DOHH2 (cell line): ENCODE results near the gene PIGH.

ENCODE experiments used
- EZH2phosphoT487 ChIP-seq: fragments of 200-600 bp; sonication (generic); IDR thresholded peaks from 2 replicates; pipeline ENCODE4 v1.6.1; 2017; ENCODE audit warnings: borderline replicate concordance, mild to moderate bottlenecking, antibody characterized with exemption, low read length, moderate library complexity, mixed read lengths
- TF ChIP-seq, protein P1 (sequence below): fragments of 200-600 bp; sonication (generic); IDR thresholded peaks from one replicate; pipeline ENCODE4 v1.5.1; 2014; ENCODE audit warnings: antibody characterized with exemption, mild to moderate bottlenecking, low read depth, low read length; ENCODE audit not compliant: poor library complexity, severe bottlenecking

DNA sequence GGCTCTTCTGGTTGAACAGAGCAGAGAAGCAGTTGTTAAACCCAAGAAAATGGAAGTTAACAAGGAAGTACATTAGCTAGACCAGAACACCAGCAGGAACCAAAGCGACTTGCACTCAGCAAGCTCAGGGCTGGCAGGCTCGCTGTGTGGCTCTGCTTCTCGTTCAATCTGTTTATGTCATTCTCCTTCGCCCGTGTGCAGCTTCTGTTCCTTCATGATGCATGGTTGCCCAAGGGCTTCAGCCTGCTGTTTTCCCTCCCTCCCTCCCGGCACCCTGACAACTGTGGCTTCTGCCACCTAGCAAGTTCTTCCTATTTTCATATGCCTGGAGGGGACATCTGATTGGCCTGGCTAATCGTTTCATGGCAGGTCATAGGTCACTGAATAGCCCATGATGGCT lies 25.3 kb downstream of the PIGH start:
- TF ChIP-seq, protein P1, sequence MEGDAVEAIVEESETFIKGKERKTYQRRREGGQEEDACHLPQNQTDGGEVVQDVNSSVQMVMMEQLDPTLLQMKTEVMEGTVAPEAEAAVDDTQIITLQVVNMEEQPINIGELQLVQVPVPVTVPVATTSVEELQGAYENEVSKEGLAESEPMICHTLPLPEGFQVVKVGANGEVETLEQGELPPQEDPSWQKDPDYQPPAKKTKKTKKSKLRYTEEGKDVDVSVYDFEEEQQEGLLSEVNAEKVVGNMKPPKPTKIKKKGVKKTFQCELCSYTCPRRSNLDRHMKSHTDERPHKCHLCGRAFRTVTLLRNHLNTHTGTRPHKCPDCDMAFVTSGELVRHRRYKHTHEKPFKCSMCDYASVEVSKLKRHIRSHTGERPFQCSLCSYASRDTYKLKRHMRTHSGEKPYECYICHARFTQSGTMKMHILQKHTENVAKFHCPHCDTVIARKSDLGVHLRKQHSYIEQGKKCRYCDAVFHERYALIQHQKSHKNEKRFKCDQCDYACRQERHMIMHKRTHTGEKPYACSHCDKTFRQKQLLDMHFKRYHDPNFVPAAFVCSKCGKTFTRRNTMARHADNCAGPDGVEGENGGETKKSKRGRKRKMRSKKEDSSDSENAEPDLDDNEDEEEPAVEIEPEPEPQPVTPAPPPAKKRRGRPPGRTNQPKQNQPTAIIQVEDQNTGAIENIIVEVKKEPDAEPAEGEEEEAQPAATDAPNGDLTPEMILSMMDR: no peak
- TF ChIP-seq EZH2phosphoT487: no peak
